Hepatocyte (in vitro differentiated cells): ENCODE measurements around the gene BACH2. TPM values are rescaled to one million over a fixed set of nuclear protein-coding genes. Genes with fewer than 3 reads are reported as not detected.

Source experiments
- DNase-seq: peaks from one replicate; pipeline ENCODE4 v3.0.0-alpha.2; 2016; ENCODE audit warnings: low spot score
- H2AFZ ChIP-seq: fragments of 200-600 bp; sonication (generic); 2 replicates; pipeline ENCODE4 v1.6.0; 2016; ENCODE audit warnings: antibody characterized with exemption, mild to moderate bottlenecking
- H3K27ac ChIP-seq: fragments of 200-600 bp; sonication (generic); 2 replicates; pipeline ENCODE4 v1.5.1; 2016; ENCODE audit warnings: mild to moderate bottlenecking
- H3K27me3 ChIP-seq: fragments of 200-600 bp; sonication (generic); 2 replicates; pipeline ENCODE4 v1.6.1; 2016
- H3K36me3 ChIP-seq: fragments of 200-600 bp; sonication (generic); replicated peaks from 2 replicates; pipeline ENCODE4 v1.5.1; 2016; ENCODE audit warnings: low read depth; ENCODE audit not compliant: insufficient read depth
- H3K4me1 ChIP-seq: fragments of 200-600 bp; sonication (generic); 2 replicates; pipeline ENCODE4 v1.5.1; 2016; ENCODE audit warnings: mild to moderate bottlenecking, moderate library complexity; ENCODE audit not compliant: insufficient read depth
- H3K4me2 ChIP-seq: fragments of 200-600 bp; sonication (generic); 2 replicates; pipeline ENCODE4 v1.6.0; 2016
- H3K4me3 ChIP-seq: fragments of 200-600 bp; sonication (generic); 2 replicates; pipeline ENCODE4 v1.5.1; 2016; ENCODE audit warnings: mild to moderate bottlenecking
- H3K79me2 ChIP-seq: fragments of 200-600 bp; sonication (generic); 2 replicates; pipeline ENCODE4 v1.6.0; 2017; ENCODE audit warnings: mild to moderate bottlenecking
- H3K9me2 ChIP-seq: fragments of 200-600 bp; sonication (generic); replicated peaks from 2 replicates; pipeline ENCODE4 v1.6.0; 2017; ENCODE audit warnings: mild to moderate bottlenecking; ENCODE audit not compliant: insufficient read depth
- H3K9me3 ChIP-seq: fragments of 200-600 bp; sonication (generic); 2 replicates; pipeline ENCODE4 v1.5.1; 2016; ENCODE audit warnings: low read depth, mild to moderate bottlenecking
- H4K20me1 ChIP-seq: fragments of 200-600 bp; sonication (generic); 2 replicates; pipeline ENCODE4 v1.6.0; 2016; ENCODE audit warnings: mild to moderate bottlenecking; ENCODE audit not compliant: insufficient read depth, poor library complexity, severe bottlenecking
- EZH2 ChIP-seq: fragments of 200-600 bp; sonication (generic); IDR thresholded peaks from 2 replicates; pipeline ENCODE4 v1.6.1; 2016; ENCODE audit warnings: antibody characterized with exemption, mild to moderate bottlenecking, borderline replicate concordance
- EZH2phosphoT487 ChIP-seq: fragments of 200-600 bp; sonication (generic); IDR thresholded peaks from one replicate; pipeline ENCODE4 v1.6.1; 2018; ENCODE audit warnings: antibody characterized with exemption, mild to moderate bottlenecking, low read depth, moderate library complexity; ENCODE audit not compliant: unreplicated experiment, severe bottlenecking
- WGBS: methylation state at CpG from one replicate; pipeline ENCODE4 v1.1.6; 2016; ENCODE audit warnings: low lambda C conversion rate; ENCODE audit errors: missing lambda C conversion rate; 5-methylcytosine and 5-hydroxymethylcytosine counted together
- polyA plus RNA-seq: library from polyadenylated mRNA; unstranded; fragments of >200 nt; fragmentation: Nextera tagmentation; extraction: Ambion mirVana; gene quantifications from 2 replicates; pipeline ENCODE4 v1.2.1, GENCODE V29; 2016
- total RNA-seq: library from RNA; depleted of rRNA; stranded (reverse); fragments of >200 nt; gene quantifications from 2 replicates; pipeline ENCODE4 v1.2.3, GENCODE V29; 2014
- TF ChIP-seq, protein P1 (sequence below): fragments of 200-600 bp; sonication (generic); IDR thresholded peaks from 2 replicates; pipeline ENCODE4 v1.5.1; 2016; ENCODE audit warnings: antibody characterized with exemption, mild to moderate bottlenecking; ENCODE audit not compliant: poor library complexity

Gene BACH2
- total and polyA plus RNA-seq, 2 experiments from 2014 or later, result 2.3 to 2.6 TPM

DNA sequence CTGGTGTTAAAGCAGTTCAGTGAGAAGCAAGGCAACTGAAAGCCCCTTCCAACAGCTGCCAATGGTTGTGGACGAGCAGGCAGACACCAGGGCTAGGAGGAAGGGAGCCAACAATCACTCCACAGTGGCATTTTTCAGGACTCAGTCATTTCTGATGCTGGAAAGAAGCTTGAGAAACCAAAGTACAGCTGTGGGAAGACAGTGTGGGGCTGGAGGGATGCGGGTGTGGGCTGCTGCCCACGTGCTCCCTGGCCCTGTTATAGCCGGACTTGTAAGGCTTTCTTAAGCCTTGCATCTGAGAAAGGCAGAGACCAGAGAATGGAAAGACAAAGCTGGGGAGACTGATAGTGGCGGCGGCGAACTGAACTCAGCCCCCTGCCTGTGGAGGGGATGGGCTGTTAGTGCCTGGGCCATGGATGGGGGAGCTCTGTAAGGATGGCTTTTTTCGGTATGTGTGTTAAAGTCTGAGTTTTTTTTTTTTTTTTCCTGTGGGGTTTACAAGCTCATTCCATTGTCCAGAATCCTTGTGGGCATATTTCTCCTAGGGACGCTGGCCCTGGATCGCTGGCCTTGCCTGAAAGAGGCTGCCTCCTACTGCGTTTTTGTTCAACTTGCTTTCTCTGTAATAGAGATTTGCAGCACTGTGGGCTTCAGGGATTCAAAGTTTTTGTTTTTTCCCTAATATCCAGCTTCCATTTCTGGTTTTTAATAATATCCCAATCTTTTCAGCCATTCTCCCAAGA, 310.7 kb downstream of the BACH2 start:
- TF ChIP-seq EZH2phosphoT487 (no peak), EZH2 (no peak)
- TF ChIP-seq, protein P1, sequence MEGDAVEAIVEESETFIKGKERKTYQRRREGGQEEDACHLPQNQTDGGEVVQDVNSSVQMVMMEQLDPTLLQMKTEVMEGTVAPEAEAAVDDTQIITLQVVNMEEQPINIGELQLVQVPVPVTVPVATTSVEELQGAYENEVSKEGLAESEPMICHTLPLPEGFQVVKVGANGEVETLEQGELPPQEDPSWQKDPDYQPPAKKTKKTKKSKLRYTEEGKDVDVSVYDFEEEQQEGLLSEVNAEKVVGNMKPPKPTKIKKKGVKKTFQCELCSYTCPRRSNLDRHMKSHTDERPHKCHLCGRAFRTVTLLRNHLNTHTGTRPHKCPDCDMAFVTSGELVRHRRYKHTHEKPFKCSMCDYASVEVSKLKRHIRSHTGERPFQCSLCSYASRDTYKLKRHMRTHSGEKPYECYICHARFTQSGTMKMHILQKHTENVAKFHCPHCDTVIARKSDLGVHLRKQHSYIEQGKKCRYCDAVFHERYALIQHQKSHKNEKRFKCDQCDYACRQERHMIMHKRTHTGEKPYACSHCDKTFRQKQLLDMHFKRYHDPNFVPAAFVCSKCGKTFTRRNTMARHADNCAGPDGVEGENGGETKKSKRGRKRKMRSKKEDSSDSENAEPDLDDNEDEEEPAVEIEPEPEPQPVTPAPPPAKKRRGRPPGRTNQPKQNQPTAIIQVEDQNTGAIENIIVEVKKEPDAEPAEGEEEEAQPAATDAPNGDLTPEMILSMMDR, result no peak
- Histone ChIP-seq H2AFZ (no peak overlapping the region), H3K79me2 (no peaks in the 10 kb centered on the region), H3K4me1 (peaks cover 11% of the 10 kb centered on the region), H3K9me2 (no peaks in the 10 kb centered on the region), H3K4me3 (no peak overlapping the region), H4K20me1 (no peaks in the 10 kb centered on the region), H3K9me3 (no peaks in the 10 kb centered on the region), H3K27me3 (no peaks in the 10 kb centered on the region), H3K4me2 (peak overlapping the region; percentile 33), H3K36me3 (no peaks in the 10 kb centered on the region), H3K27ac (peak overlapping the region; percentile 68)
- 71% methylated on average over 11 of the region's 11 CpGs for WGBS
- peak; percentile 37 for DNase-seq

DNA sequence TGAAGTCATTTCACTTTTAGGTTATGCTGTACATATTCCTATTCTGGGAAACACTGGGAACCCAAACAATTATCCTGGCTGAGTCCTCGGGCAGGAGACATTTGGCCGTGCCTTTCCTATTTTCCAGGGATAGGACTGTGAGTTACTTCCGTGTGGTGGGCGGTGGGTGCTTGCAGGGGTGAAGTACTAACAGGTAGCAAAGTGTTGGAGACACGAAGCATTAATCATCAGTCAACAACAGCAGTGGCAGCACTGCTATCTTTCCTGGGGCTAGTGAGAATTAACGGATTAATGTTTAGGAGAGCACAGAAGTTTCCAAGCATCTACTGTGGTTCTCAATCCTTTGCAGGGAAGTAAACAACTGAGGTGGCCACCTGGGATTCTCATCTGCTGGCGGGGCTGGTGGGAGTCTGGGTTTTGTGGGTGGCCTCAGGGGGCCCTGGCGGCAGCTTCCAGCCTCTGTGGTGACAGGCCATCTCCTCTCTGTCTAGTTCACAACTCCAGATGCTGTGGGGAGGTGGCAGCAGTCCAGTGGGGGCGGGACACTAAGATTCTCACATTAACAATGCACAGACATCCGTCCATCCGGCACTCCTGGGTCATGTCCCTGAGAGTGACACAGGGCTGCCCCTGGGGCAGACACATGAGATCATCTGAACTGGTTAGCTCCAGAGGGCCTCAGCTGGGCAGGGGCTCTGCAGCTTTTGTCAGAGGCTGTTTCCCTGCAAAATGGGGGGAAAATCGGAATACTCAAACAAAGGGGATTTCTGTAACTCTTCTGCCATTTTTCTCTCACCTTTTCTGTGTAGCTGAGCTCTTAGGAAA, 311.5 kb downstream of the BACH2 start:
- Histone ChIP-seq H3K4me2 (peak overlapping the region; percentile 33), H3K27me3 (no peaks in the 10 kb centered on the region)
- DNase-seq, result peak; percentile 28

DNA sequence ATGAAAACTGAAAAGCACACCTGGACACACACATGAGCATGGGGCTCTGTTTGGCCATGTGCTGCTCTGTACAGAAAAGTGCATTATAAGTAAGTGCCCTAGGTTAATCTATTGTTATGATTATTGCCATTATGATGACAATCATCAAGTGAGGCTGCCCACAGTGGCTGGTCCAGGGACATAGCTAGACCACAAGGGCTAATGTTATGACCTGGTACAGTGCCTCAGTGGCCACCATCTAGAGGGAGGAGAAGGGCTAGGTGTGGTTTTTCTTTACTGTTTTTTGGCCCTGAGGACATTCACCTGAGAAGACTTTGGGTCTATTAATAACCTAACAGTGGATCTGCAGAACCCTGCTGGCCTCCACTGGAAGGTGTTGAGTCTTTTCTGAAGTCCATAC, 316.3 kb downstream of the BACH2 start:
- Histone ChIP-seq H3K9me3 (no peaks in the 10 kb centered on the region), H3K4me1 (peaks cover 25% of the 10 kb centered on the region), H3K4me2 (no peak overlapping the region), H3K36me3 (no peaks in the 10 kb centered on the region), H3K27me3 (no peaks in the 10 kb centered on the region), H2AFZ (no peak overlapping the region), H3K27ac (no peak overlapping the region), H3K9me2 (no peaks in the 10 kb centered on the region), H4K20me1 (no peaks in the 10 kb centered on the region), H3K4me3 (no peak overlapping the region), H3K79me2 (no peaks in the 10 kb centered on the region)
- TF ChIP-seq EZH2phosphoT487, result no peak
- TF ChIP-seq EZH2, result no peak
- DNase-seq, result no peak

More for the DNA sequence above, 311.5 kb downstream of the BACH2 start:
- WGBS, result 44% methylated on average over 12 of the region's 12 CpGs
- H2AFZ ChIP-seq, result no peak overlapping the region
- H3K36me3 ChIP-seq, result no peaks in the 10 kb centered on the region
- peaks cover 11% of the 10 kb centered on the region for H3K4me1 ChIP-seq
- H3K27ac ChIP-seq, result peak overlapping the region; percentile 68
- H3K79me2 ChIP-seq, result no peaks in the 10 kb centered on the region
- TF ChIP-seq EZH2, result no peak
- TF ChIP-seq, protein P1, result no peak
- no peak for TF ChIP-seq EZH2phosphoT487
- H4K20me1 ChIP-seq, result no peaks in the 10 kb centered on the region
- no peaks in the 10 kb centered on the region for H3K9me2 ChIP-seq
- no peaks in the 10 kb centered on the region for H3K9me3 ChIP-seq
- H3K4me3 ChIP-seq, result no peak overlapping the region

DNA sequence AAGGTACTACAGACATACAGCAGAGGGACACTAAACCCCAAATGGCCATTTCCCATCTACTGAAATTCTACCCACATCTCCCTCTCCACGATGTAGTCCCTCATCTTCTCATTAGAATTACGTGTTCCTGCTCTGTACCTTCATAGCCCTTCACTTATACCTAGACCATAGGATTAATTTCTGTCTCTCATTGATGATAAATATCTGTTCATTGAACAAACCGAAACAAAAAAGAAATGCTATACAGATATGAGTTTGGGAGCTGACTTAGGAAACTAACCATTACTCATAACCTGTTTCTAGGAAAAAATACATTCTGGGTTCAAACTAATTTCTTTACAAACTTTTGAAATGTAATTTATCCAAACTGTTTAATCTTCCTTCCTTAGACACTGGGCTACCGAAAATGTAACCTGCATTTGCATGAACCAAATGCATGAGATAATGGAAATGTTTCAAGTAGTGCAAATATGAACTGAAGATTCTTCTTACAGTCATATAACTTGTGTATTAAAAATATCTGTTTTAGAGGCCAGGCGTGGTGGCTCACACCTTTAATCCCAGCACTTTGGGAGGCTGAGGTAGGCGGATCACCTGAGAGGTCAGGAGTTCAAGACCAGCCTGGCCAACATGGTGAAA, 317.0 kb downstream of the BACH2 start:
- H3K4me3 ChIP-seq, result no peak overlapping the region
- H3K9me2 ChIP-seq, result no peaks in the 10 kb centered on the region
- 84% methylated on average over 6 of the region's 6 CpGs for WGBS
- no peak for DNase-seq
- H3K4me1 ChIP-seq, result peaks cover 27% of the 10 kb centered on the region
- H3K4me2 ChIP-seq, result no peak overlapping the region
- H3K27ac ChIP-seq, result no peak overlapping the region
- H3K79me2 ChIP-seq, result no peaks in the 10 kb centered on the region
- H3K36me3 ChIP-seq, result no peaks in the 10 kb centered on the region
- H3K27me3 ChIP-seq, result no peaks in the 10 kb centered on the region
- no peaks in the 10 kb centered on the region for H3K9me3 ChIP-seq
- H2AFZ ChIP-seq, result no peak overlapping the region
- H4K20me1 ChIP-seq, result no peaks in the 10 kb centered on the region
- TF ChIP-seq, protein P1, result no peak
- TF ChIP-seq EZH2phosphoT487 (no peak), EZH2 (no peak)
